H1 (cell line): ENCODE results near the gene COL21A1. TPM values are rescaled to one million over a fixed set of nuclear protein-coding genes. Genes with fewer than 3 reads are reported as not detected.

Experiments
- CTCF ChIA-PET: fragments of 300-600 bp; sonication (Branson Sonifier 250); formaldehyde crosslinking; loops from one replicate; lab custom pipeline; 2021; ENCODE audit not compliant: partially characterized antibody; lab: Charles Lee
- POLR2A ChIA-PET: fragments of 300-600 bp; sonication (Branson Sonifier 250); formaldehyde crosslinking; loops from one replicate; lab custom pipeline; 2021; ENCODE audit warnings: inconsistent platforms; ENCODE audit not compliant: partially characterized antibody; lab: Charles Lee
- DNase-seq, 2 experiments: peaks; one replicate each; pipeline versions ENCODE4 v3.0.0 to v3.0.0-alpha.2; 2010 to 2022; ENCODE audit warnings: low spot score in 2 of 2, low read depth in 1 of 2, mixed read lengths in 1 of 2
- FAIRE-seq: peaks from 2 replicates; lab custom pipeline; 2011; peaks lifted over from hg19 to GRCh38; lab: Jason Lieb, UNC
- H2AFZ ChIP-seq: 2 replicates; pipeline ENCODE4 v1.8.1; 2012; ENCODE audit warnings: low read length, inconsistent platforms
- H2AK5ac ChIP-seq: 2 replicates; pipeline ENCODE4 v1.6.1; 2013; ENCODE audit warnings: low read depth, low read length
- H2BK120ac ChIP-seq: replicated peaks from 2 replicates; pipeline ENCODE3; 2013; ENCODE audit warnings: low read depth, low read length, inconsistent platforms
- H2BK12ac ChIP-seq: 2 replicates; pipeline ENCODE4 v1.6.1; 2013; ENCODE audit warnings: low read depth, low read length
- H2BK15ac ChIP-seq: 2 replicates; pipeline ENCODE4 v1.6.1; 2013; ENCODE audit warnings: low read length
- H2BK20ac ChIP-seq: 2 replicates; pipeline ENCODE4 v1.6.1; 2013; ENCODE audit warnings: low read length
- H2BK5ac ChIP-seq: 2 replicates; pipeline ENCODE4 v1.6.1; 2013; ENCODE audit warnings: low read depth, low read length
- H3K14ac ChIP-seq: 2 replicates; pipeline ENCODE4 v1.6.1; 2013; ENCODE audit warnings: inconsistent platforms; ENCODE audit not compliant: insufficient read length
- H3K18ac ChIP-seq: 2 replicates; pipeline ENCODE4 v1.6.1; 2013; ENCODE audit warnings: low read length; ENCODE audit errors: extremely low read depth
- H3K23ac ChIP-seq: 2 replicates; pipeline ENCODE4 v1.6.1; 2013; ENCODE audit warnings: inconsistent platforms; ENCODE audit not compliant: insufficient read length
- H3K23me2 ChIP-seq: 2 replicates; pipeline ENCODE4 v1.6.1; 2013; ENCODE audit warnings: low read depth, low read length
- H3K27ac ChIP-seq: 2 replicates; pipeline ENCODE4 v1.6.1; 2011; ENCODE audit warnings: low read depth, low read length, inconsistent platforms
- H3K27me3 ChIP-seq, 4 experiments: replicated peaks in 1 of 4; 1 replicate in 1 of 4; 2 replicates in 3 of 4; pipeline versions ENCODE4 v1.6.1 to v1.8.1; 2011 to 2013; ENCODE audit warnings: low read length in 3 of 4, mild to moderate bottlenecking in 3 of 4, inconsistent platforms in 2 of 4, mixed read lengths in 2 of 4, moderate library complexity in 1 of 4; ENCODE audit not compliant: control insufficient read depth in 3 of 4, insufficient read depth in 3 of 4; ENCODE audit errors: extremely low read depth in 1 of 4
- H3K36me3 ChIP-seq, 4 experiments: 2 replicates each; pipeline versions ENCODE4 v1.6.1 to v1.8.1; 2011 to 2013; ENCODE audit warnings: mild to moderate bottlenecking in 4 of 4, low read length in 3 of 4, moderate library complexity in 2 of 4, control low read depth in 1 of 4, inconsistent platforms in 1 of 4; ENCODE audit not compliant: insufficient read depth in 4 of 4, control insufficient read depth in 2 of 4
- H3K4ac ChIP-seq: replicated peaks from 2 replicates; pipeline ENCODE3; 2013; ENCODE audit warnings: low read length, low read depth, mixed read lengths, inconsistent platforms; ENCODE audit not compliant: insufficient read length
- H3K4me1 ChIP-seq, 4 experiments: replicated peaks in 1 of 4; 1 replicate in 1 of 4; 2 replicates in 3 of 4; pipeline versions ENCODE4 v1.6.1 to v1.8.1; 2011 to 2013; ENCODE audit warnings: low read length in 3 of 4, inconsistent platforms in 2 of 4, mixed read lengths in 1 of 4; ENCODE audit not compliant: insufficient read depth in 4 of 4, control insufficient read depth in 3 of 4
- H3K4me2 ChIP-seq, 2 experiments: 2 replicates each; pipeline versions ENCODE4 v1.6.1 to v1.8.1; 2011 to 2013; ENCODE audit warnings: low read depth in 2 of 2, low read length in 2 of 2, control low read depth in 1 of 2, inconsistent platforms in 1 of 2, mild to moderate bottlenecking in 1 of 2; ENCODE audit not compliant: insufficient read depth in 1 of 2
- H3K4me3 ChIP-seq, 4 experiments: fragments of 200-600, 300-600 bp in 1 of 4; sonication (generic), shearing (Covaris generic), sonication (Bioruptor Twin) in 1 of 4; 2 replicates each; pipeline versions ENCODE4 v1.5.1 to v1.8.1; 2011 to 2016; ENCODE audit warnings: low read length in 4 of 4, low read depth in 3 of 4, control low read depth in 2 of 4, inconsistent platforms in 2 of 4, mild to moderate bottlenecking in 2 of 4, mixed read lengths in 1 of 4, moderate library complexity in 1 of 4; ENCODE audit not compliant: insufficient read depth in 2 of 4; ENCODE audit errors: extremely low read depth in 1 of 4
- H3K56ac ChIP-seq: replicated peaks from 2 replicates; pipeline ENCODE3; 2013; ENCODE audit warnings: low read depth, mild to moderate bottlenecking, mixed read lengths, low read length, inconsistent platforms; ENCODE audit not compliant: insufficient read length
- H3K79me1 ChIP-seq: 2 replicates; pipeline ENCODE4 v1.6.1; 2013; ENCODE audit warnings: low read depth, low read length, control low read depth
- H3K79me2 ChIP-seq, 2 experiments: 2 replicates each; pipeline versions ENCODE4 v1.6.1 to v1.8.1; 2012 to 2013; ENCODE audit warnings: low read length in 2 of 2, mild to moderate bottlenecking in 2 of 2, inconsistent platforms in 1 of 2; ENCODE audit not compliant: insufficient read depth in 2 of 2, control insufficient read depth in 1 of 2
- H3K9ac ChIP-seq, 4 experiments: replicated peaks in 1 of 4; 1 replicate in 1 of 4; 2 replicates in 3 of 4; pipeline versions ENCODE4 v1.6.1 to v1.8.1; 2011 to 2013; ENCODE audit warnings: low read depth in 3 of 4, low read length in 3 of 4, control low read depth in 2 of 4, mild to moderate bottlenecking in 2 of 4, moderate library complexity in 2 of 4, inconsistent platforms in 1 of 4; ENCODE audit errors: extremely low read depth in 1 of 4
- H3K9me3 ChIP-seq, 2 experiments: 2 replicates each; pipeline versions ENCODE4 v1.6.1 to v1.8.1; 2012 to 2013; ENCODE audit warnings: mild to moderate bottlenecking in 2 of 2, moderate library complexity in 2 of 2, control low read depth in 1 of 2, inconsistent platforms in 1 of 2, low read depth in 1 of 2, low read length in 1 of 2, mixed read lengths in 1 of 2; ENCODE audit not compliant: insufficient read depth in 2 of 2
- H4K20me1 ChIP-seq, 2 experiments: replicated peaks in 1 of 2; 2 replicates each; pipeline versions ENCODE3 to v1.8.1; 2011 to 2013; ENCODE audit warnings: inconsistent platforms in 2 of 2, low read length in 2 of 2, mild to moderate bottlenecking in 1 of 2; ENCODE audit not compliant: insufficient read depth in 2 of 2, control insufficient read depth in 1 of 2
- H4K5ac ChIP-seq: 2 replicates; pipeline ENCODE4 v1.6.1; 2013; ENCODE audit warnings: low read length, low read depth, mixed read lengths, inconsistent platforms; ENCODE audit not compliant: insufficient read length
- H4K8ac ChIP-seq: 2 replicates; pipeline ENCODE4 v1.8.0; 2013; ENCODE audit warnings: mild to moderate bottlenecking, moderate library complexity, low read length, inconsistent platforms; ENCODE audit not compliant: insufficient read depth; ENCODE audit errors: extremely low read depth
- H4K91ac ChIP-seq: replicated peaks from 2 replicates; pipeline ENCODE3; 2013; ENCODE audit warnings: low read length, mixed read lengths, inconsistent platforms; ENCODE audit not compliant: insufficient read length
- BCL11A ChIP-seq, 2 experiments: IDR thresholded peaks; one replicate each; pipeline ENCODE4 v1.6.1; 2011; ENCODE audit warnings: low read depth in 2 of 2, low read length in 2 of 2, mild to moderate bottlenecking in 2 of 2
- BRCA1 ChIP-seq: IDR thresholded peaks from 2 replicates; pipeline ENCODE4 v1.6.1; 2012; ENCODE audit warnings: low read depth, low read length, improper control_type of control experiment
- CBX8 ChIP-seq: fragments of 300-800, 300-1000 bp; sonication (generic); IDR thresholded peaks from 2 replicates; pipeline ENCODE4 v1.7.1; 2016; ENCODE audit warnings: low read depth, low read length, borderline replicate concordance
- E2F6 ChIP-seq: IDR thresholded peaks from 2 replicates; pipeline ENCODE4 v1.6.1; 2012; ENCODE audit warnings: inconsistent platforms
- EGR1 ChIP-seq: IDR thresholded peaks from 2 replicates; pipeline ENCODE4 v1.6.1; 2011; ENCODE audit warnings: low read depth, low read length, borderline replicate concordance
- HDAC2 ChIP-seq, 2 experiments: fragments of 300-600 bp in 1 of 2; sonication (generic) in 1 of 2; IDR thresholded peaks; 2 replicates each; pipeline ENCODE4 v1.6.1; 2011 to 2012; ENCODE audit warnings: low read depth in 2 of 2, low read length in 2 of 2, mild to moderate bottlenecking in 2 of 2, moderate library complexity in 2 of 2, borderline replicate concordance in 1 of 2, inconsistent platforms in 1 of 2
- POLR2A ChIP-seq, 2 experiments: IDR thresholded peaks; 1 replicate in 1 of 2; 2 replicates in 1 of 2; pipeline ENCODE4 v1.6.1; 2011; ENCODE audit warnings: low read depth in 2 of 2, low read length in 2 of 2, mild to moderate bottlenecking in 2 of 2; ENCODE audit errors: control extremely low read depth in 1 of 2
- POU5F1 ChIP-seq: IDR thresholded peaks from 2 replicates; pipeline ENCODE4 v1.6.1; 2011; ENCODE audit warnings: low read depth, mild to moderate bottlenecking, low read length, moderate library complexity
- RNF2 ChIP-seq: fragments of 200-900, 300-1000 bp; sonication (generic); IDR thresholded peaks from 2 replicates; pipeline ENCODE4 v1.7.1; 2016; ENCODE audit warnings: borderline replicate concordance, low read depth, mild to moderate bottlenecking, antibody characterized with exemption, low read length; ENCODE audit not compliant: poor library complexity, severe bottlenecking; ENCODE audit errors: missing control alignments
- ZNF274 ChIP-seq: IDR thresholded peaks from 2 replicates; pipeline ENCODE4 v1.7.0; 2012; ENCODE audit warnings: low read length, borderline replicate concordance; ENCODE audit errors: extremely low read depth
- WGBS, 2 experiments: shearing (Covaris generic) in 1 of 2; methylation state at CpG; one replicate each; pipeline versions ENCODE4 v1.1.6 to v1.1.7; 2013 to 2015; ENCODE audit warnings: low lambda C conversion rate in 2 of 2, mixed read lengths in 2 of 2, inconsistent platforms in 1 of 2, low coverage in 1 of 2, missing lambda C conversion rate in 1 of 2; ENCODE audit not compliant: insufficient replicate concordance in 2 of 2, insufficient coverage in 1 of 2, insufficient read length in 1 of 2; ENCODE audit errors: extremely low coverage in 1 of 2, missing lambda C conversion rate in 1 of 2; 5-methylcytosine and 5-hydroxymethylcytosine counted together
- polyA plus RNA-seq, 7 experiments: library from polyadenylated mRNA; depleted of rRNA in 3 of 7; stranded (reverse) in 5 of 7; unstranded in 2 of 7; fragments of >200 nt in 5 of 7; fragments of 200-250 nt in 2 of 7; gene quantifications; 1 replicate in 5 of 7; 2 replicates in 1 of 7; 4 replicates in 1 of 7; pipeline versions ENCODE4 v1.2.1 to v1.2.3, GENCODE V29; 2011 to 2013; ENCODE audit warnings: missing spikeins in 2 of 7, mixed read lengths in 2 of 7
- total RNA-seq: library from RNA; stranded (reverse); fragmentation: NEBNext Ultra II Directional; extraction: Animal tissue kit (Norgen Biotek cat#: 25700); gene quantifications from 2 replicates; pipeline ENCODE4 v1.2.1, GENCODE V29; 2021

COL21A1 gene
- total and polyA plus RNA-seq, 2 of the 8 experiments (the other 6 are each of a cell fraction or from before 2014, with no cell fraction given), result 1.6 to 3.4 TPM

- H4K91ac ChIP-seq, result no peak overlapping the region
- H2BK20ac ChIP-seq, result no peak overlapping the region
- no peak overlapping the region for H3K4me2 ChIP-seq
- WGBS, 2 experiments, result 90% methylated on average over 2 of the region's 2 CpGs; no CpG with 5 or more reads in 1 of the 2 experiments
- no peaks in the 10 kb centered on the region for H3K36me3 ChIP-seq
- no peak overlapping the region for H2BK15ac ChIP-seq
- no peaks in the 10 kb centered on the region for H3K79me1 ChIP-seq
- H4K20me1 ChIP-seq, result no peaks in the 10 kb centered on the region
- H3K4ac ChIP-seq, result no peak overlapping the region
- no peak overlapping the region for H2BK5ac ChIP-seq
- no peaks in the 10 kb centered on the region for H3K27me3 ChIP-seq
- no peaks in the 10 kb centered on the region for H3K23me2 ChIP-seq
- no peak overlapping the region for H2AFZ ChIP-seq
- no peaks in the 10 kb centered on the region for H3K79me2 ChIP-seq
- H3K23ac ChIP-seq, result no peak overlapping the region
- no peak for FAIRE-seq
- H3K9me3 ChIP-seq, result no peaks in the 10 kb centered on the region
- ChIA-PET CTCF (no interaction called here), POLR2A (no interaction called here)
- no peak overlapping the region for H2AK5ac ChIP-seq
- no peak overlapping the region for H3K4me3 ChIP-seq
- no peak overlapping the region for H3K14ac ChIP-seq
- TF ChIP-seq CBX8, result no peak
- TF ChIP-seq EGR1, result no peak
- no peak for TF ChIP-seq POU5F1
- no peak for TF ChIP-seq HDAC2 (IDR thresholded peaks at IDR 0.05; ENCODE audit: borderline replicate concordance in 1 of 2, low read depth in 2 of 2, low read length in 2 of 2)
- TF ChIP-seq BRCA1, result no peak
- TF ChIP-seq POLR2A (IDR thresholded peaks at IDR 0.05; ENCODE audit: control extremely low read depth in 1 of 2, low read depth in 2 of 2, low read length in 2 of 2), result no peak
- TF ChIP-seq RNF2, result no peak
- no peak for TF ChIP-seq ZNF274
- no peak for TF ChIP-seq BCL11A (IDR thresholded peaks at IDR 0.05; ENCODE audit: low read depth in 2 of 2, low read length in 2 of 2)
- TF ChIP-seq E2F6, result no peak
- no peak for DNase-seq
- H3K18ac ChIP-seq, result no peak overlapping the region
- H3K4me1 ChIP-seq, result no peaks in the 10 kb centered on the region
- no peak overlapping the region for H4K8ac ChIP-seq
- H2BK120ac ChIP-seq, result no peak overlapping the region
- H3K56ac ChIP-seq, result no peak overlapping the region
- no peak overlapping the region for H2BK12ac ChIP-seq
- H4K5ac ChIP-seq, result no peak overlapping the region
- no peak overlapping the region for H3K9ac ChIP-seq
- no peak overlapping the region for H3K27ac ChIP-seq
These were observed 188.7 kb downstream of the COL21A1 start for GRCh38 chr6:56058636-56059035.
